ENCODE results near the gene GALNT14.

The GALNT14 gene

GRCh38 chr2:30940839-30941238 lies 197.4 kb downstream of the GALNT14 start:
- TF ChIP-seq GATA2 (IDR thresholded peaks at IDR 0.05; ENCODE audit: low read depth, low read length) (no peak), GATA3 (IDR thresholded peaks at IDR 0.05; ENCODE audit: low read depth, low read length) (no peak)

DNA sequence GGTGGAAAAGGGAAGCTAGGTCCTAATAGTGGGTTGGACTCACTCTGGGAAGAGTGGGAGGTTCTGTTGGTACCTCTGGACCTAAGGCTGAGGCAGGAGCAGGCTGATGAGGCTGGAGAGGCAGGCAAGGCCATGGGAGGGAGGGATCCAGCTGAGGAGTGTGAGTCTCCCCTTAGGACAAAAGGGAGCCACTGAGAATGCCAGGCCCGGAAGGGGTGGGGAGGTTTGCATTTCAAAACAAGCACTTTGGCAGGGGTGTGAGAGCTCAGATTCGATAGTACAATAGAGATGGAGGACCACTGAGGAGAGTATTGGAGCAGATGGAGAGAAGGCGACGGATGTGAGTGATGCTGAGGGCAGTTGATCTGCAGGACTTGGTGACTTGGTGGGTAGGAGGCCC lies 198.9 kb downstream of the GALNT14 start:
- TF ChIP-seq GATA3 (IDR thresholded peaks at IDR 0.05; ENCODE audit: low read depth, low read length), result no peak
- TF ChIP-seq GATA2 (IDR thresholded peaks at IDR 0.05; ENCODE audit: low read depth, low read length), result no peak

GRCh38 chr2:30938196-30938595 lies 200.0 kb downstream of the GALNT14 start:
- TF ChIP-seq GATA3 (IDR thresholded peaks at IDR 0.05; ENCODE audit: low read depth, low read length), result no peak

DNA sequence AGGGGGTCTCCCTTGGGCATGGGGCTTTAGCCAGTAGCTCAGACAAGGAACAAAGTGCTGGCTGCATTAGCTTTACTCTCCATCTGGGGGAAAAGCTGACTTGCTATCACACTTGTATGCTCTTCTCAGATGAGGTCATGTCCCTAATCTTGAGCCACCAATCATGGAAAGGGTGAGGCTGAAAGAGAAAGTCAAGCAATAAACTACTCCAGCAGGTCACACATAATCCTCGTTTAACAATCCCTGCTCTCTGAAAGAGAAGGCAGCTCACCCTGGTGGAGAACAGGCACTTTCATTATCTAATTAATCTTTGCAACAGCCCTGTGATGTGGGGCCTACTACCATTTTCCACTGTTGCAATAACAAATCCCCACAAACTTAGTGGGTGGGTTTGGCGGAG lies 201.3 kb downstream of the GALNT14 start:
- no peak for TF ChIP-seq GATA3 (IDR thresholded peaks at IDR 0.05; ENCODE audit: low read depth, low read length)
- no peak for TF ChIP-seq GATA2 (IDR thresholded peaks at IDR 0.05; ENCODE audit: low read depth, low read length)

GRCh38 chr2:30935795-30936194 lies 202.4 kb downstream of the GALNT14 start:
- TF ChIP-seq GATA3 (IDR thresholded peaks at IDR 0.05; ENCODE audit: low read depth, low read length), result no peak
- TF ChIP-seq GATA2 (IDR thresholded peaks at IDR 0.05; ENCODE audit: low read depth, low read length), result no peak

DNA sequence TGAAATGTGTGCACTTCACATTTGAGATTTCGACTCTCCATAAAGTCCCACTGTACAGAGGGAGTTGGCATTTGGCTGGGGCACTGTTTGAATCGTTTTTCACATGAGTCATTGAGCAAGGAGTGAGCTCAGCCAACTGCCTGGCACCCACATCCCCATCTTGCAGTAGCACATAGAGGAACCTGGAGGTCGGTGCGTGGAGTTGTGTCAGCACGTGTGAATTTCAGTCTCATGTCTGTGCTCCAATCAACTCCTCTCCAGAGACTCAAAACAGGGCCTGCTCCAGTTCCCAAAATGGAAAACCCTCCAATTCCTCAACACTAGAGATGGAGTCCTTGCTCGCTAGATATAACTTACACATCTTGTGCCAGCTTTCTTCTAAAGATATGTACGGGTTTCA lies 204.2 kb downstream of the GALNT14 start:
- no peak for TF ChIP-seq GATA2 (IDR thresholded peaks at IDR 0.05; ENCODE audit: low read depth, low read length)
- TF ChIP-seq GATA3 (IDR thresholded peaks at IDR 0.05; ENCODE audit: low read depth, low read length), result no peak

DNA sequence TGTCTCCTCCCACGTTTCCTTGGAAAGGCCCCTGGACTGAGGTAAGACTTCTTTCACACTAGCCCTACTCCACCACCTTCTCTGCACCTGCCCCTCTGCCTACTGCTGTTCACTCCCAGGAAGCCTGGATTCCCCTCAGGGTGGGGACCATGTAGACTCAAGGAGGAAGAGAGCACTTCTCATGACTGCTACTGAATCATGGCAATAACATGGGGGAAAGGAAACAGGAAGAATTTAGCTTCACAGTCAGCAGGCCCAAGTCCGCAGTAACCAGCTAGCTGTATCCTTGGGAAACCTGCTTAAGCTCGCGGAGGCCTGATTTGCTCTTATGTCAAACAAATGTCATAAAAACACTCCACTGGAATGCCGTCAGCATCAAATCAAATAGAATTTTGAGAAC lies 204.7 kb downstream of the GALNT14 start:
- TF ChIP-seq GATA2 (IDR thresholded peaks at IDR 0.05; ENCODE audit: low read depth, low read length) (no peak), GATA3 (IDR thresholded peaks at IDR 0.05; ENCODE audit: low read depth, low read length) (no peak)

DNA sequence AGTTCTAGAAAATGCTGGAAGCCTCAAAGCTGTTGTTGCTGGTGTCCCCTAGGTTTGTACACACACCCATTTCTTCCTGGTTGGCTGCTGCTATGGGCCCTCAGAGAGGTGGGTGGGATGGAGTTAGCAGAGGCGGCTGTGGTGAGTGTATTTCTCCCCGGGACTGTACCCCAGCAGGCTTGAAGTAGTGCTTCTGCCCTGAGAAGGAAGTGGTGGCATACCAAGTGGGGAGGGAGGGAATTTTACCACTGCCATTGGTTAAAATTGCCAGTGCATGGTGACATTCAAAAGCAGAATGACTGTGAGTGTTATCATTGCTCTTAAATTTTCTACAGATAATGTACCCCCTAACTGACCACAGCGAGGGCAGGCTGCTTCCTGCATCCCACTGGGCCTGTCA lies 205.4 kb downstream of the GALNT14 start:
- TF ChIP-seq GATA2 (IDR thresholded peaks at IDR 0.05; ENCODE audit: low read depth, low read length) (no peak), GATA3 (IDR thresholded peaks at IDR 0.05; ENCODE audit: low read depth, low read length) (no peak)

DNA sequence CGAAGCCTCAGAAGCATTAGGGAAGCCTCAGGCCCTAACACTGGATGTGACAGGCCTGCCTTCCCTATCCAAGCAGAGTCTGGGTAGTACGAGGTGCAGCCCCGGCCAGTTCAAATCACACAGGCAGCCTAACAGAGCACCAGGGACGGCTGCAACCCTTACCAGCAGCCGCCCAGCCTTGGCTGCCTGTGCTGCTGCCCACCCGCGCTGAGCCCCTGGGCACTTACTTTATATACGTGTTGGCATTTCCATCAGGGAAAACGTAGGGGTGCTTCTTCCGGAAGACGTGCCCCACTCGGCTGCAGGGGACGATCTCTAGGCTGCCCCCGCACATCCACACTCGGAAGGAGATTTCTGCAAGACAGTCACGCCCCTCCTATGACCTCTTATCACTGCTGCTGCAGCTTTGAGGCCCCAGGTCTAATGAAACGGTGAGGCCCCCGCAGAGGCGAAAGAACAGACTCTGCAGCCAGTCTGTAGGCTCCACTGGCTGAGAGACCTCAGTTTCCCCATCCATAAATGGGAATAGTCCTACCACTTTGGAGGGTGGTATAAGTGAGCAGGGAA lies 206.3 kb downstream of the GALNT14 start:
- TF ChIP-seq GATA2 (IDR thresholded peaks at IDR 0.05; ENCODE audit: low read depth, low read length) (no peak), GATA3 (IDR thresholded peaks at IDR 0.05; ENCODE audit: low read depth, low read length) (no peak)

- TF ChIP-seq GATA3 (IDR thresholded peaks at IDR 0.05; ENCODE audit: low read depth, low read length), result no peak
- no peak for TF ChIP-seq GATA2 (IDR thresholded peaks at IDR 0.05; ENCODE audit: low read depth, low read length)
Observed at GRCh38 chr2:30930716-30931115, 207.5 kb downstream of the GALNT14 start.

DNA sequence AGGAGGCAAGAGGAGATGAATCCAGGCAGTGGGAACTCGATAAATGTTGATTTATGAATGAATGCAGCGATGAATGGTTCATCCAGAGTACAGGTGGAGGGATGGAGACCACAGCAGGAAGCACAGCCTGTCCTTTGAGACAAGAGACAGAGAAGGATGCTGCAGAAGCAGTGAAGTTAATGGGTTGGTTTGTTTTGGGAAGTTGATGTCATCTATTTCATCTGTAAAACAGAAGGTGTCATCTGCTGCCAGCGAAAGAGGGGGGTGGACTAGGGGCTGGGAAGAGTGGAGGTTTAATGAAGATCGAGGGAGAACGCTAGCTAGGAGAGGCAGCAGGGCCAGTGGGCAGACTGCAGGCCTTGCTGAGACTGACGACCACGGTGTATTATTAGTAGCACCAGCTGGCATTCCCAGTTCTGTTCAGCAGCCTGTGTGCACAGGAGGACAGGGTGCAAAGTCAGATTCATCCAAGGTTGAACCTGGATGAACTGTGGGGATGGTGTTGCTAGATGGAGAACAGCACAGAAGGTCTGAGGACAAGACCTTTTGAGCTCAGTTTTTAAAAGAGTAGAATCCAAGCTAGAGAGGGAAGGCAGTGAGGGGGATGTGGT lies 210.7 kb downstream of the GALNT14 start:
- no peak for TF ChIP-seq GATA3 (IDR thresholded peaks at IDR 0.05; ENCODE audit: low read depth, low read length)
- no peak for TF ChIP-seq GATA2 (IDR thresholded peaks at IDR 0.05; ENCODE audit: low read depth, low read length)

DNA sequence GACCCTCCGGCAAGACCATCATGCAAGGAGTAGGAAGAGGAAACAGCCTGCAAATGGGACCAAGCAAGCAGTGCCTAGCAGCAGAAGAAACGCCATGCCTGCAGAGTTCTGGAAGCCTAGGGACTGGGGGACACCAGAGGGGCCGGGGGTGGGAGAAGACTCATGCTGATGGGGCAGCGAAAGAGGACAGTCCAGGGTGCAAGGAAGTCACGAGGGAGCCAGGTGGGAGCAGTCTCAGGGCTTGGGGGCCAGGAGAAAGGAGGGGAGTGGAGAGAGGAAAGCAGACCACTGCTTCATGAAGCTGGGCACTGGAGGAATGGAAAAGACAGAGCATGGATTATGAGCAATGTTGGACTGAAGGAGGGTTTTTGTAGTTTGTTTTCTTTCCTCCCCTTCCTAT lies 211.6 kb downstream of the GALNT14 start:
- TF ChIP-seq GATA3 (IDR thresholded peaks at IDR 0.05; ENCODE audit: low read depth, low read length) (no peak), GATA2 (IDR thresholded peaks at IDR 0.05; ENCODE audit: low read depth, low read length) (no peak)

- TF ChIP-seq GATA2 (IDR thresholded peaks at IDR 0.05; ENCODE audit: low read depth, low read length) (no peak), GATA3 (IDR thresholded peaks at IDR 0.05; ENCODE audit: low read depth, low read length) (no peak)
Observed at GRCh38 chr2:30923623-30924022, 214.6 kb downstream of the GALNT14 start.

GRCh38 chr2:30920511-30920910 lies 217.7 kb downstream of the GALNT14 start:
- TF ChIP-seq GATA3 (IDR thresholded peaks at IDR 0.05; ENCODE audit: low read depth, low read length) (no peak), GATA2 (IDR thresholded peaks at IDR 0.05; ENCODE audit: low read depth, low read length) (no peak)

- TF ChIP-seq GATA3 (IDR thresholded peaks at IDR 0.05; ENCODE audit: low read depth, low read length), result no peak
- TF ChIP-seq GATA2 (IDR thresholded peaks at IDR 0.05; ENCODE audit: low read depth, low read length), result no peak
Observed at GRCh38 chr2:30915486-30915885, 222.8 kb downstream of the GALNT14 start.

DNA sequence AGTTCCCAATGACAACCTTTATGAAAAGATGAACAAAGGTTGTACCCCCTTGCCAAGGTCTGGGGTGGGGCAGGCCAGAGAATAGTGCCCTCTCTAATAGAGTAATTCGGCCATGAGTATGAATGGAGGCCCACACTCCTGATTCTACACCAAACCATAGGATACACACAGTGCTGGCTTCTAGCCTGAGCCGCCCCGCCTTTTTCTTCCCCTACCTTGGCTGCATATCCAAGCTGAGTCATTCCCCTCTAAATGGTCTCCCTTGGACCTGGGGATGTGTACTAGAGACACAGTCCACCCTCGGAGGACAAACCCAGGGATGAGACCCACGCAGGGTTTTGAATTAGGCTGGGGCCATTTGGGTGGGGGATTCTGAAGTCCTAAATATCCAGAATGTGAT lies 223.8 kb downstream of the GALNT14 start:
- TF ChIP-seq GATA2 (IDR thresholded peaks at IDR 0.05; ENCODE audit: low read depth, low read length) (no peak), GATA3 (IDR thresholded peaks at IDR 0.05; ENCODE audit: low read depth, low read length) (no peak)
